Type B pancreatic cell (in vitro differentiated cells): ENCODE data around the gene ZDHHC14. TPM values are rescaled to one million over a fixed set of nuclear protein-coding genes. Genes with fewer than 3 reads are reported as not detected.

Source experiments
- DNase-seq: peaks from one replicate; pipeline ENCODE4 v3.0.0; 2021; ENCODE audit warnings: mixed read lengths; ENCODE audit not compliant: unreplicated experiment; ENCODE audit errors: extremely low spot score
- H3K27ac Mint-ChIP-seq: 2 replicates; pipeline ENCODE4 v1.8.0; 2021; ENCODE audit warnings: mild to moderate bottlenecking, mixed read lengths
- H3K27me3 Mint-ChIP-seq: 2 replicates; pipeline ENCODE4 v1.8.0; 2021; ENCODE audit warnings: mixed read lengths
- H3K36me3 Mint-ChIP-seq: 2 replicates; pipeline ENCODE4 v1.8.0; 2021; ENCODE audit warnings: mixed read lengths
- H3K4me1 Mint-ChIP-seq: one replicate; pipeline ENCODE4 v1.8.0; 2021; ENCODE audit warnings: mixed read lengths; ENCODE audit not compliant: unreplicated experiment
- H3K4me3 Mint-ChIP-seq: 2 replicates; pipeline ENCODE4 v1.8.0; 2021; ENCODE audit warnings: mild to moderate bottlenecking, mixed read lengths
- H3K9me3 Mint-ChIP-seq: 2 replicates; pipeline ENCODE4 v1.8.0; 2021; ENCODE audit warnings: mixed read lengths
- total RNA-seq: library from RNA; stranded (reverse); gene quantifications from 2 replicates; pipeline ENCODE4 v1.2.1, GENCODE V29; 2021; ENCODE audit warnings: low replicate concordance
- TF ChIP-seq, protein P1 (sequence below): fragments of 200-600 bp; sonication (generic); conservative IDR thresholded peaks from 2 replicates; pipeline ENCODE4 v1.5.0; 2021; ENCODE audit warnings: antibody characterized with exemption, mild to moderate bottlenecking

ZDHHC14 gene
- total RNA-seq, 1 donor from 2014 or later, result 11.1 TPM

DNA sequence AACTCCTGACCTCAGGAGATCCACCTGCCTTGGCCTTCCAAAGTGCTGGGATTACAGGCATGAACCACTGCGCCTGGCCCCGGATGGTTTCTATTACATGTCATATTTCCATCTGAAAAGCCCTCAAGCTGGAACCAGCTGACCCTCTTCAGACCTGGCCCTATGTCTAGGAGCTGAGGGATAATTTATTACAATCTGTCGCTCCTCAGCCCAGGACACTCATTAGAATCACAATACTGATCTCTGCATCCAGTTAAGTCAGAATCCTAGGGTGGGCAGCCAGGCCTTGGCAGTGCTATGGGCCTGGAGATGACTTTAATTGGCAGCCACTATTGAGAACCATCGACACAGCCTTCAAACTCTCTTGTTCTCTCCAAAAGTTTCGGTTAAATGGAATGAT is 279.4 kb downstream of the ZDHHC14 start:
- Mint-ChIP-seq H3K27me3 (peaks cover 5% of the 10 kb centered on the region), H3K4me1 (peaks cover 7% of the 10 kb centered on the region), H3K36me3 (peaks cover 13% of the 10 kb centered on the region), H3K27ac (no peak overlapping the region), H3K9me3 (peaks cover 8% of the 10 kb centered on the region), H3K4me3 (no peak overlapping the region)
- TF ChIP-seq, protein P1, sequence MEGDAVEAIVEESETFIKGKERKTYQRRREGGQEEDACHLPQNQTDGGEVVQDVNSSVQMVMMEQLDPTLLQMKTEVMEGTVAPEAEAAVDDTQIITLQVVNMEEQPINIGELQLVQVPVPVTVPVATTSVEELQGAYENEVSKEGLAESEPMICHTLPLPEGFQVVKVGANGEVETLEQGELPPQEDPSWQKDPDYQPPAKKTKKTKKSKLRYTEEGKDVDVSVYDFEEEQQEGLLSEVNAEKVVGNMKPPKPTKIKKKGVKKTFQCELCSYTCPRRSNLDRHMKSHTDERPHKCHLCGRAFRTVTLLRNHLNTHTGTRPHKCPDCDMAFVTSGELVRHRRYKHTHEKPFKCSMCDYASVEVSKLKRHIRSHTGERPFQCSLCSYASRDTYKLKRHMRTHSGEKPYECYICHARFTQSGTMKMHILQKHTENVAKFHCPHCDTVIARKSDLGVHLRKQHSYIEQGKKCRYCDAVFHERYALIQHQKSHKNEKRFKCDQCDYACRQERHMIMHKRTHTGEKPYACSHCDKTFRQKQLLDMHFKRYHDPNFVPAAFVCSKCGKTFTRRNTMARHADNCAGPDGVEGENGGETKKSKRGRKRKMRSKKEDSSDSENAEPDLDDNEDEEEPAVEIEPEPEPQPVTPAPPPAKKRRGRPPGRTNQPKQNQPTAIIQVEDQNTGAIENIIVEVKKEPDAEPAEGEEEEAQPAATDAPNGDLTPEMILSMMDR, result no peak
- DNase-seq, result no peak

DNA sequence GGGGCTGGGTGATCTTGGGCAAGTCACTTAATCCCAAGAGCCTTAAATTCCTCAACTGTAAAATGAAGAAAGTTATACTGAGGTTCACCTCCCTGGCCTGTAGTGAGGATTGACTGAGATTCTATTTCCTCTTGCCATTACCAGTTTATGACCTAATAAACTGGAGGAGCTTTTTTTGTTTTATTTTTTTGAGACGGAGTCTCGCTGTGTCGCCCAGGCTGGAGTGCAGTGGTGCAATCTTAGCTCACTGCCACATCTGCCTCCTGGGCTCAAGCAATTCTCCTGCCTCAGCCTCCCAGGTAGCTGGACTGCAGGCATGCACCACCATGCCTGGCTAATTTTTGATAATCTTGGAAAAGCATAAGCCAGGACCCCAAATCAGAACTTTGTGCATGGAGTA is 280.7 kb downstream of the ZDHHC14 start:
- H3K27ac Mint-ChIP-seq, result no peak overlapping the region
- peaks cover 13% of the 10 kb centered on the region for H3K36me3 Mint-ChIP-seq

DNA sequence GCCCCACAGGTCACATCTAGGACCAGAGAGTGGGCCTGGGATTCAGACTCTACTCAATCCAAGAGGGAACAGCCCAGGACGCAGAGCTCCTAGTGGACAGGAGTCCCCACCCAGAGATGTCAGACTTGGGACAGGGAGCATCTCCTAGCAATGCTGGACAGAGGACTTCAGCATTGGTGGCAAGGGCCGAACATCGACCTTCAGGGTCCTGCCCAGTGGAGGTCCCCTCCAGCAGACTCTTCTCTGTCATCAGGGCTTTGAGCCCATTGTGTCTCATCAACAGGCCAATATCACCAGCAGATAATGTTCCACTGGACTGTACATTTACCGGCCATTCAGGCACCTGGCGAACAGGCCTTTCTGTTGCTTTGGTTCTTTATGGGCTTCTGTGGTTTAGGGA is 282.3 kb downstream of the ZDHHC14 start:
- no peak overlapping the region for H3K27ac Mint-ChIP-seq
- H3K4me3 Mint-ChIP-seq, result no peak overlapping the region
- H3K4me1 Mint-ChIP-seq, result peaks cover 12% of the 10 kb centered on the region
- TF ChIP-seq, protein P1, result no peak
- H3K9me3 Mint-ChIP-seq, result peaks cover 8% of the 10 kb centered on the region
- peaks cover 13% of the 10 kb centered on the region for H3K36me3 Mint-ChIP-seq
- H3K27me3 Mint-ChIP-seq, result peaks cover 9% of the 10 kb centered on the region
- no peak for DNase-seq

More for the DNA sequence above, 280.7 kb downstream of the ZDHHC14 start:
- no peak for DNase-seq
- Mint-ChIP-seq H3K4me1 (peaks cover 7% of the 10 kb centered on the region), H3K9me3 (peaks cover 8% of the 10 kb centered on the region), H3K27me3 (peaks cover 5% of the 10 kb centered on the region), H3K4me3 (no peak overlapping the region)
- TF ChIP-seq, protein P1, result no peak

DNA sequence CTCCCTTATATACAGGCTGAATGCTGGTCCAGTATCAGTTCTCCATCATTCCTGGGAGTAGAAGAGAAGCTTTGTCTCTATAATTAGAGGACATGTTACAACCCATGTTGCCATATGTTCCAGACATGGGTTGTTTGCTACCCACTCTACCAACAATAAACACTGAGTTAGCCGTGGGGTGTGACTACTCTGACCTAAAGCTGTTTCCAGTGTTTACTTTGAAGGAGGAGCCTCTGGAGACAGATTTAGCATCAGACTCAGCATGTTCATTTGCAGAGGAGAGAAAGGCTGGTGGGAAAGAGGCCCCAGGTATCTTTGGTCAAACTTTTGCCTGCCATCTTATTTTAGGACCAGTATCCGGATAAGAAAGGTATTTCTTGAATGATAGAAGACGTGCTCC is 284.2 kb downstream of the ZDHHC14 start:
- Mint-ChIP-seq H3K4me1 (peaks cover 13% of the 10 kb centered on the region), H3K4me3 (no peak overlapping the region), H3K9me3 (peaks cover 8% of the 10 kb centered on the region), H3K36me3 (peaks cover 10% of the 10 kb centered on the region), H3K27me3 (peaks cover 5% of the 10 kb centered on the region), H3K27ac (no peak overlapping the region)
- DNase-seq, result no peak
- TF ChIP-seq, protein P1, result no peak

DNA sequence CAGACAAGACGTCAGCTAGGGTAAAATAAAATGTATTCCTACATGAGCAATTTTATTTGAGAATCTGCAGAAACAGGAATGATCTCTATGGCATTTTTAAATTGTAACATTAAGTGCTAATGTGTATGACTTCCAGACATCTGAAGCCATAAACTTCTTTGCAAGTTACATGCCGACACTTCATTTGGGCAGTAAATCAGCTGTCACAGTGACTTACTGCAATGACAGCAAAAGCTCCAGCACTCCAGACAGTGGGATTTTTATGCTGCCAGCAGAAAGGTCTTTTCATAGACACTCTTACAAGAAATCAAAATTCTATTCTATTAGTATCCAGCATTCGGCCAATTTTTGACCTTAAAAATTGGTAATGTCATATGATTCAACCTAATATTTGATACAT is 285.7 kb downstream of the ZDHHC14 start:
- TF ChIP-seq, protein P1, result no peak
- Mint-ChIP-seq H3K4me1 (peaks cover 13% of the 10 kb centered on the region), H3K27ac (no peak overlapping the region), H3K27me3 (peaks cover 5% of the 10 kb centered on the region), H3K36me3 (peaks cover 5% of the 10 kb centered on the region), H3K9me3 (peaks cover 8% of the 10 kb centered on the region), H3K4me3 (no peak overlapping the region)
- no peak for DNase-seq
